ENCODE measurements around the gene FYCO1.

Gene FYCO1

DNA sequence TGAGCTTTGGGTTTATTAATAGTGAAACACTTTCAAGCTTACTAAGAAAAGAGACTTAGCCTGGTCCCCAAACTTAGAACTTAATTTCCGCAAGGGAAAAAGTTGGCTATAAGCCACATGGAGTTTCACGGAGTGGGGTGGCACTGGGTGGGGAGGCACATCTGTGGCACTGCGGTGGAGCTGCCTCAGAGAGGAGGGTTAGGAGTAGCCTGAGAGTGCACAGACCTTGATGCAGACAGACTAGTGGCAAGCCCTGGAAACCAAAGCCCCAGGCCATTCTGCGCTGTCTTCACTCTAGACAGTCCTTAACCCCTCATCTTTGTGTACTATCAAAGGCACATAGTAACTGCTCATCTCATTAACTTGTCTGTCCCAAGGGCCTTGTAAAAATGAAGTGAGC is 30.4 kb downstream of the FYCO1 start:
- DNase-seq (ENCODE audit: low read depth) = no peak

DNA sequence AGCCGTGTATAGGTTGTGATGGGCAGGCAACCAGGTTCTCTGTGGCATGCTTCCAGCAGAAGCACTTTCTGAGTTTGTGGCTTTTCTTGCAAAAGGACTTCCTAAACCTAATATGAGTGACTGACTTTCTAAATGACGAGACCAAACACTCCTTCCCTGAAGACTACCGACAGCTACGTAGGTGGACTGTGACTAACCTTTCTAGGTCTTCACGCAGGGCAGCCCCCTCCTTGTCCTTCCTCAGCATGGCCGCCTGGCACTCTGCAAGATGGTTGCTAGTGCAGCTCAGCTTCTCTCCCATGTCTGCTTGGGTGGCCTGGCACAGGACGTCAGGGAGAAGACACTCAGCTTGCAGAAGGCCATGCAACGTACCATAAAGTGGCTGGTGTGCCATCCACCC is 31.5 kb downstream of the FYCO1 start:
- no peak for DNase-seq (ENCODE audit: low read depth)

DNA sequence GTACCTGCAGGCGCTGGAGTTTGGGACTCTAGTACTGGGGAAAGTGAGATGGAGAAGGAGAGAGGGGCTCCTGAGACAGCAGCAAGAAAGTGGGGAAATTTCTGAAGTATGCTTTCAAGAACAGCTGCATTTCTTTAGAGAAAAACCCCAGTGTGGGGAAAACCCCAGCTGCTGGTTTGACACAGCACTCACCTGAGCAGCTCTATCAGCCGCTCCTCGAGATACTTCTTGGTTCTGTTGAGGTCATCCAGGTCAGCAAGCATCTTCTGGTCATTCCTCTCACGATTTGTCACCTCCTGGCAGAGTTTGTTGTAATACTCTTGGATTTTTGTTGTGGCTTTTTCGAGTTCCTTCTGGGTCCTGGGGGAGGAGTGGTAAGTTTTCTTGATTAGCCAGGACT is 33.6 kb downstream of the FYCO1 start:
- DNase-seq (ENCODE audit: low read depth) = no peak

DNA sequence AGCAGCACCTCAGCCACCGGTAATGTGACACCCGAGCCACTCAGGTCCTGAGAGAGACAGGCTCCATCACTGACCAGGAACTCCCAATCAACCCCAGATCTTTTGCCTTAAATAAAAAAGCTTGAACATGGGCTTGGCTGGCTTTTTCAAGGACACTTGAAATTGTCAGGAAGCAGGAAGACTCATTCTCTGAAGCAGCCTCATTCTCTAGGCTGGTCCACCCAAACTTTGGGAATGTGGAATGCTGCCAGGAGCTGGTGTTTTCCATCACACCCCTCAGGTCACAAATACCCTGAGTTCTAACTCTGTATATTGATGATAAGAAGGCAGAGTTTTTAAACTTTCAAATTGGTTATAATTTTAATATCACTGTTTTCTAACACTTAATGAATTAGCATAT is 35.3 kb downstream of the FYCO1 start:
- no peak for DNase-seq (ENCODE audit: low read depth)

DNA sequence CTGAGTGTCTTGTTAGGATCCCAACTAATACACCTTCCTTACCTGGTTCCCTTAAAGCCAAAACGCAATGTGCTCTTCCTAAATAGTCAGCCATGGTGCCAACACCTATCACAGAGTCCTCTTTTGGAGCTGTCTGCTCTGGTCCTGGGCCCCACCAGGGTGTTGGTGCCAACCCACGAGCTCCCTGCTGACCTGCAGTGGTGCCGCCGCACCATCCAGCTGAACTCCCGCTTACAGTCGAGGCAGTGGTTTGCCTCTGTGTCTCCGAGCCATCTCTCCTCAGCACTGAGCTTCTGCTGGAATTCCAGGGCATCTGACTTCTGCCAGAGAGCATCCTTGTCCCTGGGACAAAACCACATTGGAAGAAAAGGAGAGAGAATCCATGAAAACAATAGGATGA is 36.4 kb downstream of the FYCO1 start:
- DNase-seq (ENCODE audit: low read depth) = no peak

DNA sequence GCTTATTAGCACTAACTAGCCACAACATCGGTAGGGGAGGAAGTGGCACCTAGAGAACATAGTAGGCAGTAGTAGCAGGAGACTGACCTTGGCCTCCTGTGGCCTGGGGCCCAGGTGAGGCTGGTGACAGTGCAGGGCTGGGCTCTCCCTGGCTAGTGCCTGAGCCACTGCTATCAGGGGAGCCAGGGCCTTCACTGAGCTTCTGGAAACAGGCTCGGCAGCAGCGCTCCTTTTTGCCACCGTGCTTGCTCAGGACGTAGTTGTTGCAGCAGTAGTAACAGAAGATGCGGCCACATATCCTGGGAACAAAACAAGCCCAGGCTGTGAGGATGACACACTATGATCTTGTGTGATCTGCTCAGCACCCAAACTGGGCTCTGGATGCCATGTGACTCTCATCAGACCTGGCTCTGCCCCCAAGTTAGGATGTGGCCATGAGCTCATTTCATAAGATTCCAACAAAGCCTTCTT is 37.3 kb downstream of the FYCO1 start:
- no peak for DNase-seq (ENCODE audit: low read depth)

DNA sequence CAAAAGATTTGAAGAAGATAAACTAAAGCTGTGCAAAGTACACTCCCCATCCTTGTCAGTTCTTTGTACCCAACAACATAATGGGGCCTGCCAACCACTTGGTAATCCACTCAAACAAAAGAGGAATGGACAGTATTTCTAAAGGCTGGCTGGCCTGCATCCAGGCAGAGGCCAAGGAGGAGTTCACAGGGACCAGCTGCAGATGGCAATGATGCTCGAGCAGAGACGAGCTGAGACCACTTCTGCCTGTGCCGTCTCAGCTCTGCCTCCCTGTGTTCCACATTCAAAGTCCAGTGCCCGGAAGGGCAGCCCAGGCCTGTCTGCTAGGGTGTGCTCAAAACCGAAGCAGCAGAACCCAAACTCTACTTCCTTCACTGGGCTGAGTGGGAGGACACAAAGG is 38.0 kb downstream of the FYCO1 start:
- DNase-seq (ENCODE audit: low read depth) = no peak

DNA sequence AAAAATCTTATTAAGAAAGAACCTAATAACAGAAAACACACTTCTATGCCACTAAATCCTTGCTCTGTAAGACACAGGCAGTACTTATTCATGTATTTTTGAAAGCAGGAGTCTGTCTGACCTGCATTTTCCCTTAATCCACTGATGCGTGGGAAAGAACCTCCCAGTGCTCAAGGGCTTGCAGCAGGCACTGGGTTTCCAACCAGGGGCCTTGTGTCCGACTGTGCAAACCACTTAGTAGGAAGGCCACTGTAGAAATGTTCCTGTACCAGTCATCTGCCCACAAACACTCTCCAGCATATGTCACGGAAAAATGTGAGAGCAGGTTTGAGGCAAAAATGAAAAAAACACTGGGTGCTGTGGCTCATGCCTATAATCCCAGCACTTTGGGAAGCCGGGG is 39.9 kb downstream of the FYCO1 start:
- no peak for DNase-seq (ENCODE audit: low read depth)

DNA sequence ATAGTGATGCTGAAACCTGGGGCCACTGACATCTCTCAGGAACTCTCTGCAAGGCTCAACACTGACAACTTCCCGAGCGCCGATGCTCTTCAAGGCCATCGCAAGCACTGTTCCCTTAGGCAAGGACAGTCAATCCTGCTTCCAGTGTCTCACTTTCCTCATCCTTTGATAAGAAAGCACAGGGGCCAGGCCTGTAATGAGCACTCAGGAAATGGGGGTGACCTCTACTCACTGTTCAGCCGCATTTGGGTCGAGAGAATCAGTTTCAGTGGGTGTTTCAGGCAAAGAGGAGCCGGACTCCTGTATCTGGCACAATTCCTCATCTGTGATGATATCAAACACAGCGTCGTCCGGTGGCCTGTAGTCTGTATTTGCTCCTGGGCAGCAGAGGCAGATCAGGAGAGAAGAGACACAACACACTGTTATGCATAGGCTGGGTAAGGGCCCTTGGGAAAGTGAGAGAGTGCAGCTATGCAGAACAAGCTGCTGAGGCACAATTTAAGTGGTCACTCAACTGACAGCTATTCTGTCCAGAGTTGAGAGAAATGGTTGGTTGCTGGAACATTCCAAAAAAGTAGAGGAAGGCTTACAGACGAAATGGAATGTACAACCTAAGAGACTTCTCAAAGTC is 40.5 kb downstream of the FYCO1 start:
- no peak for DNase-seq (ENCODE audit: low read depth)

DNA sequence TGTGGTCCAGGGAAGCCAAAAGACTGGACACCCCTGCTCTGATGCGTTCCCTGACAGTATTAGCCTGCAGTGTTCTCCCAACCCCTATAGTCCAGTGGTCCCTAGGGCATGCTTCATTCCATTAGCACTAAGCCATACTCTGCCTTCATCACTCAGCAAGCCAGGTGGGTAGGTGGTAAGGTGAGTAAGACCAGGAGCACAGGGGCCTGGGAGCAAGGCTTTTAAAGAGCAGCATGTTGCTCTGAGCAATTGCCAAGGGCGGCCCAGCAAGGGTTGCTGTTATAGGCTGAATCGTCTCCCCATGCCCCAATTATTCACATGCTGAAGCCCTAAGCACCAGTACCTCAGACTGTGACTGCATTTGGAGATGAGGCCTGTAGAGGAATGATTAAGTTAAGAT is 41.3 kb downstream of the FYCO1 start:
- DNase-seq (ENCODE audit: low read depth) = no peak

DNA sequence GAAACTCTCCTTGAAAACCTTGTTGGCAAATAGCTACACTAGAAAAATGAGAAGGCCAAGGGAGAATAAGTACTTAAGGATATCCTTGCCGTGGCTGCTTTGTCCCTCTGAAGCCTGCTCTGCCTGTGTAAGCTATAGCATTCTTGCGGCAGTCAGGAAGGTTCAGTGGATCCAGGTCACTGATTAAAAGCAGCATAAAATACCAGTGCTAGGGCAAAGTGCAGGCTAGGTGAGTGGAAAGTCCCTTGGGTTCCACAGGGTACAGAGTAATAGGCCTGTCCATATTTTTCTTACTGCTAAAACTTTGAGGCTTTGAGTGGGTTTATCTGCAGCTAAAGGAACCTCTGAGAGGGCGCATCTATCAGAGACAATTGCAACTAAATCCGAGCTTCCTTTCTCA is 42.1 kb downstream of the FYCO1 start:
- no peak for DNase-seq (ENCODE audit: low read depth)

DNA sequence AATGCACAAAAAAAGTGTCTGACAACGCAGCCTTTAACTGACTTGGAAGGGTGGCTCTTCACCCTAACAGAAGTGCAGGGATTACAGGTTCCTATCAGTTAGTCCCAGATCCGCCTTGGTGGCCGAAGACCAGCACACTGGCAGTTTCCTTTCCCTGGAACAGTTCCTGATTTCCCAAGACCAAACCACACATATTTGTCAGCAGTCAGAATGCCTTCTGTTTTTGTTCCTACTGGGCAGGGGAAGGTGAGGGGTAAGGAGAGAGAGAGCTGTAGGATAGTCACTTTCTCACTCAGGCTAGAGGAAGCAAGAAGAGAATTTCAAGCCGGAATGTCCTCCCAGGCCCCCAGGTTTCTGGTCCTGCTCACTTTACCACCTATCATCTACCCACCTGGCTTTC is 43.2 kb downstream of the FYCO1 start:
- no peak for DNase-seq (ENCODE audit: low read depth)

DNA sequence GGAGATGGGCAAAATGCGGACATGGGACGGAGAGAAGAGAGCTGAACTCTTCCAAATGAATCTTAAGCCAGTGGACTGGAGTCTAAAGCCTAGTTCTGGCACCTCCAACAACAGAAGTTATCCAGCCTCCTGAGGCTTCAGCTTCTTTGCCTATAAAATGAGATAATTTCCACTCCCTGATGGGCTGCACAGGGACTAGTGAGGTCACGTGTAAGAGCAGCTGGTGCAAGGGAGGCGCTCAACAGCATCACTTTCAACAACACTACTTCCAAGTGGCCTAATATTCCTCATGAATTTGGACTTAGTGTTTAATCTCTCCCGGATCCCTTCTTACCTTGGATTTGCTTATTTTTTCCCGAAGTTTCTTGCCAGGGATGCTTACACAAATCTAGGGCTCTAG is 43.7 kb downstream of the FYCO1 start:
- no peak for DNase-seq (ENCODE audit: low read depth)

DNA sequence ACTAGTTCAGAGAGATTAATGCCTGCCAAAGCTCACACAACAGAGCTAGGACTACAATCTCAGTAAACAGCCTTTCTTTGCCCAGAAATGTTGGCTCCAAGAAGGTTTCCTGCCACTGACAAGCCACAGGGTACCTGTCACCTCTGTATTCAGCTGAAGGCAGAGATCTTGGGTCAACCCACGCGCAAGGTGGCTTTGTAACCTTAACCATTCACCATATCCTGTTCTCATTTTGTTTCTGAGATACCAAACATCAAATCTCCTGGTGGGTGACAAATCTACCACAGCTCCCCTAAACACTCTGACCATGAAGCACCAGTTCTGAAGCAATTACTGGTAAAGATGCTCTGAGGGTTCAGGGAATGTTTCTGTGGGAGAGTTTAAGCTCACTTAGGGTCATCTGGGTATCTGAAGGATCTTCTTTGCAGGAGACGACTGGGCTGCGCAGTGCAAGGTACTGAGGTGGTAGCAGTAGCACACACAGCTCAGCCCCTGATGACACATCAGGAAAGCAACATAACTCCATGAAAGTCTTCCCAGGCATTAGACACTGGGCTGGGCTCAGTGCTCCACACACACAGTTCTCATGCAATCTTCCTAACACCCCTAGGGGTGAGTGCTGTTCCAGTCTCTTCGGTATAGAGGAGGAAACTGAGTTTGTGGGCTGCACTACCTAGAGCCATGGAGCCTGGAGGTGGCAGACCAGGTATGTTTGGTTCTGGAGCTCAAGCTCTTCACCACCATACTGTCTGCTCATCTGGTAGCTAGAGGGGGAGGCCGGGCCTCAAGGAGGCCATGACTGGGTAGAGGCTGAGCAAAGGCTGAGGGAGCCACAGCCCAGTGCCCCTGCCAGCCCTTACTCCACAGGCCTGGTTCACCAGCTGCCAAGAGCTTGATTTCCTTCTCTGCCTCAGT is 44.7 kb downstream of the FYCO1 start:
- peak; percentile 14 for DNase-seq (ENCODE audit: low read depth)

DNA sequence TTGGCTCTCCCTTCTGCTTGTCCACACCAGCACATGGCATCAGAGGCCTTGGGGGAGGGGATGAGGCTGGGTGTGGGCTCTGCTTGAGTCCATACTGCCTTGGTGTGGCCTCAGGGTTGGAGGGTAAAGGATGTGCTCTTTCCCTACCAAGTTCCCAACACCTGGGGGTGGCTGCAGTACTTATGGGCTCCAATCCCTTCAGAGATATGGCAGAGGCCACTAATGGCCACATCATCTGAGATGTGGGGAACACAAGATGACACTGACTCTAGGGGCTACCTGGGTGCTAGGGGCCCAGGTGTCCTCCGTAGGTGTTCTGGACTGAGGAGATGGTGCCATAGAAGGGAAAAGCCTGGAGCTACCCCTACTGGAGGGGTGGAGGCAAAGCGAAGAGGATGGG is 45.5 kb downstream of the FYCO1 start:
- no peak for DNase-seq (ENCODE audit: low read depth)

DNA sequence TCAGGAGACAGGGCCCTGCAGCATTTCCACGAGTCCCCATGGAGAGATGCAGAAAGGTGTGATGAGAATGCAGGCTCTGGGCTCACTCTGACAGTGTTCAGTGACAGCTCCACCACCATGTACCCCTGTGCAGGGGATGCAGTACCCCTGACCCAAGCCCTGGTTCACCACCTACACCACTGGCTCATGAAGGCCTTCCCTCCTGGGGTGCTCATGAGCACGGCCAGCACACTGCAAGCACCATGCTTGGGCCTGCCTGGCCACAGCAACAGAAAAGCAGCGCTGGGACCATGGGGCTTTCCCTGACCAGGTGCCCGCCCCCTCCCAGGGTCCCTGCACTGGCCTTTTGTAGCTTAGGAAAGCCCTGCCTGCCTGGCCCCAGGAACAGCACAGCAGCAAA is 46.2 kb downstream of the FYCO1 start:
- DNase-seq (ENCODE audit: low read depth) = no peak

DNA sequence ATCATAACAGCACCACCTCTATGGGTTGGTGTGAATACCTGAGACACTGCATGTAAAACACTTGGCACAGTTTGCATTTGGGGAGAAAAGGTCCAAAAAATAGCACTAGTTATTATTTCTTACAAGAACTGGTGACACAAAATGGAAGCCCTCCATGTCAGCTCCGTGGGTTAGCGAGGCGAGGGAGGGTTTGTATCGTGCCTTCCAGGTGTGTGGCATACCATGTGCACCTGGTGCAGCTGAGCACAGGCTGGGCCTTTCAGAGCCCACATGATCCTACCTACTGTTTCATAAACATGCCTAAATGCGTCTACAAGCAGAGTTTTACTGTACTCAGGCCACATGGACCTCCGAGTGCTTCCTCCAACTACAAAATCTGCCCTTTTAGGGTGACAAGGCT is 46.7 kb downstream of the FYCO1 start:
- DNase-seq (ENCODE audit: low read depth) = no peak

DNA sequence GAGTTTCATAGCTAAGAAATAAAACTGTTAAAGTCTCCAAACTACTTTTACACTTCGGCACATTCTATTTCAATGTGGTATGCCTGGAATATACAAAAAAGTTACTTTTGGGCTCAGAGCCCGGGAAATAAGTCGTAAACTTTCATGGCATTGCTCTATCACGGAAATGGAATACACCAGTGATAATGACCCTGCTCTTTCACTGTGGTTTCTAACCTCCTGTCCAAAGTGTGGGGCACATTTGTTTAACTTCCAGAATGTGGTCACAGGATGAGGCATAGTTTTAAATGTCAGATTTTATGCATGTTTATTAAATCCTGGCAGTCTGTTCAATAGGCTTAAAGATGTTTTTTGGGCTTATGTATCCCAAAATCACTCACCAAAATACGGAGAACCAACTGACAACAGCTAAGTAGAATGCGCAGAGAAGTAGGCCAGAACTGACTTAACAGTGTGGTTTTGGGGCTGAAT is 47.3 kb downstream of the FYCO1 start:
- no peak for DNase-seq (ENCODE audit: low read depth)

DNA sequence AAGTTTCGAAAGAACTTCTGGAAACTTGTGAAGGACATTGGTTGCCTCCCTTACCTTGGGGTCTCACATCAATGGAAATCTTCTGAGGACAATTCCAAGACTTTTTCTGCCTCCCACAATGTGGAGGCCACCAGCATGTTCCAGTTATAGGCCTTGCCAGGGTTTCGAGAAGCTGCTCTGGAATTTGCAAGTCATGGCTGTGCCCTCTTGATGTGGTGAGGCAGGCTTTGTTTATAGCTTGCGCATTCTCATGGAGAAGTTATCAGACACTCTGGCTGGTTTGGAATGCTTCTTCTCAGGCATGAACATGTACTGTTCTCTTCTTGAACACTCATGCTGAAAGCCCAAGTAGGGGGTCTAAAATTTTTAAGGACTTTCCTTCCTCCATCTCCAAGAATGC is 48.3 kb downstream of the FYCO1 start:
- DNase-seq (ENCODE audit: low read depth) = no peak

DNA sequence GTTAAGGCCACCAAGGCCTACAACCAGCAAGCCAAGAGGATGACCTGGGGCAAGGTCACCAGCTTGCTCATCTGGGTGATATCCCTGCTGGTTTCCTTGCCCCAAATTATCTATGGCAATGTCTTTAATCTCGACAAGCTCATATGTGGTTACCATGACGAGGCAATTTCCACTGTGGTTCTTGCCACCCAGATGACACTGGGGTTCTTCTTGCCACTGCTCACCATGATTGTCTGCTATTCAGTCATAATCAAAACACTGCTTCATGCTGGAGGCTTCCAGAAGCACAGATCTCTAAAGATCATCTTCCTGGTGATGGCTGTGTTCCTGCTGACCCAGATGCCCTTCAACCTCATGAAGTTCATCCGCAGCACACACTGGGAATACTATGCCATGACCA is 48.7 kb downstream of the FYCO1 start:
- DNase-seq (ENCODE audit: low read depth) = no peak

DNA sequence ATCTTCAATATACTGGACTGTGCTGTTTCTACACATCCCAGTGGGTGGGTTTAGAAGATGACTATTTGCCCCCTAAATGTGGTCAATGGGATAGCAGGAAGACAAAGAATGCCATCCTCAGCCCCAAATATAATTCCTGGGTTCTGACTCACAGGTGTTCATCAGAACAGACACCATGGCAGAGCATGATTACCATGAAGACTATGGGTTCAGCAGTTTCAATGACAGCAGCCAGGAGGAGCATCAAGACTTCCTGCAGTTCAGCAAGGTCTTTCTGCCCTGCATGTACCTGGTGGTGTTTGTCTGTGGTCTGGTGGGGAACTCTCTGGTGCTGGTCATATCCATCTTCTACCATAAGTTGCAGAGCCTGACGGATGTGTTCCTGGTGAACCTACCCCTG is 49.3 kb downstream of the FYCO1 start:
- no peak for DNase-seq (ENCODE audit: low read depth)

DNA sequence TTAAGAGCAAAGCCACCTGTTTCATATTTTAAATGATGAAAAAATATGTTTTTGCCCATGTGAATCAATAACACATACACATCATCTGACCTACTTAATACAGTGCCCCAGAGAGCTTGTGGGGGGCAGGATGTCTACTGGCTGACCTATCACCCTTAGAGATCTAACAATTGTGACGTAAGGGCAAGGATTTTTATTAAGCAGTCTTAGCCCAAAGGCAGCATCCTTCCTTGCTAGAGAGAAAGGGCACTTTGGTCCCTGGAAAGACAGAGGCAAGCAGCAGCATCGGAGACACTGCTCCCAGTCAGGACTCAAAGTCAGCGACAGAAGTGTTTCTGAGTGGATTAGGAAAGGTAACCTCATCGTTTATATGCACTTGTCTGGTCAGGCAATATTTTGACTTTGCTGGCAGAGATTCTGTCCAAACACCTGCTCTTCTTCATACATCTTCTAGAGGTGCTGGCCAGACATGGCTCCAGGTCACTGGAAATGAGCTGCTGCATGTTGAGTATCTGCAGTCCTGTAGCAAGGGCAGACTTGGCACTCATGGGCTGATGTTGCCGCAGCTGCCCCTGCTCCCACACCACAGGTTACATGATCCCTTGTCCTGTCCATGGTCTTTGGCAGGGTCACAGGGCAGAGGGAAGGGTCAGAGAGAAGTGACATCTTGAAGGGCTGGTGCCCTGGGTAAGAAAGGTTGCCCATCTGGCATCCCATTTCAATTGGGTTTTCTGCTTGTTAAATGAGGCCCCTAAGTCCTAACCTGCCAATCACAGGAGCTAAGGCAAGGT is 50.6 kb downstream of the FYCO1 start:
- no peak for DNase-seq (ENCODE audit: low read depth)

Measured in stimulated activated CD8-positive, alpha-beta memory T cell treated with anti-CD3 and anti-CD28 coated beads, Interleukin-15, amount 100 ng/mL, for 1 hour (primary cell).